HCT116 (cell line): ENCODE results near the gene SSR1.

Experiments
- ATF3 ChIP-seq: IDR thresholded peaks from 2 replicates; pipeline ENCODE4 v1.6.1; 2012
- EZH2 ChIP-seq: fragments of 200-600 bp; sonication (generic); IDR thresholded peaks from 2 replicates; pipeline ENCODE4 v1.6.1; 2017; ENCODE audit warnings: antibody characterized with exemption, mixed run types
- POLR2A ChIP-seq: IDR thresholded peaks from 2 replicates; pipeline ENCODE4 v1.7.0; 2011; ENCODE audit warnings: borderline replicate concordance; ENCODE audit not compliant: insufficient read depth, insufficient read length; ENCODE audit errors: extremely low read depth
- REST ChIP-seq: IDR thresholded peaks from 2 replicates; pipeline ENCODE4 v1.6.1; 2012; ENCODE audit warnings: low read depth
- YY1 ChIP-seq: IDR thresholded peaks from 2 replicates; pipeline ENCODE4 v1.6.1; 2011; ENCODE audit warnings: low read length, low read depth, moderate library complexity, mild to moderate bottlenecking; ENCODE audit not compliant: insufficient replicate concordance; ENCODE audit errors: extremely low read depth
- TF ChIP-seq, protein P1 (sequence below), 3 experiments: fragments of 200-600 bp in 1 of 3; sonication (generic) in 1 of 3; IDR thresholded peaks in 2 of 3; conservative IDR thresholded peaks in 1 of 3; 2 replicates each; pipeline ENCODE4 v1.5.1; 2012 to 2017; ENCODE audit warnings: low read depth in 2 of 3, low read length in 2 of 3, antibody characterized with exemption in 1 of 3, borderline replicate concordance in 1 of 3, control low read depth in 1 of 3, mild to moderate bottlenecking in 1 of 3, mixed read lengths in 1 of 3, mixed run types in 1 of 3, moderate library complexity in 1 of 3; ENCODE audit not compliant: insufficient read depth in 1 of 3

- TF ChIP-seq YY1 (no peak), EZH2 (no peak), ATF3 (no peak), POLR2A (no peak), REST (no peak)
- TF ChIP-seq, protein P1, sequence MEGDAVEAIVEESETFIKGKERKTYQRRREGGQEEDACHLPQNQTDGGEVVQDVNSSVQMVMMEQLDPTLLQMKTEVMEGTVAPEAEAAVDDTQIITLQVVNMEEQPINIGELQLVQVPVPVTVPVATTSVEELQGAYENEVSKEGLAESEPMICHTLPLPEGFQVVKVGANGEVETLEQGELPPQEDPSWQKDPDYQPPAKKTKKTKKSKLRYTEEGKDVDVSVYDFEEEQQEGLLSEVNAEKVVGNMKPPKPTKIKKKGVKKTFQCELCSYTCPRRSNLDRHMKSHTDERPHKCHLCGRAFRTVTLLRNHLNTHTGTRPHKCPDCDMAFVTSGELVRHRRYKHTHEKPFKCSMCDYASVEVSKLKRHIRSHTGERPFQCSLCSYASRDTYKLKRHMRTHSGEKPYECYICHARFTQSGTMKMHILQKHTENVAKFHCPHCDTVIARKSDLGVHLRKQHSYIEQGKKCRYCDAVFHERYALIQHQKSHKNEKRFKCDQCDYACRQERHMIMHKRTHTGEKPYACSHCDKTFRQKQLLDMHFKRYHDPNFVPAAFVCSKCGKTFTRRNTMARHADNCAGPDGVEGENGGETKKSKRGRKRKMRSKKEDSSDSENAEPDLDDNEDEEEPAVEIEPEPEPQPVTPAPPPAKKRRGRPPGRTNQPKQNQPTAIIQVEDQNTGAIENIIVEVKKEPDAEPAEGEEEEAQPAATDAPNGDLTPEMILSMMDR (IDR thresholded peaks at IDR 0.05 in 2 of 3, conservative IDR thresholded peaks at IDR 0.05 in 1 of 3; ENCODE audit: borderline replicate concordance in 1 of 3, insufficient read depth in 1 of 3, low read depth in 2 of 3, low read length in 2 of 3) = no peak
Observed at GRCh38 chr6:7311917-7312615, 933 bp downstream of the SSR1 start.
